OCI-LY7 (cell line): ENCODE results near the gene TKT.

Experiments
- EZH2phosphoT487 ChIP-seq: fragments of 200-600 bp; sonication (generic); IDR thresholded peaks from 2 replicates; pipeline ENCODE4 v1.6.1; 2018; ENCODE audit warnings: low read depth, borderline replicate concordance, mild to moderate bottlenecking, mixed run types, antibody characterized with exemption, low read length, moderate library complexity, mixed read lengths
- TF ChIP-seq, protein P1 (sequence below): fragments of 200-600 bp; sonication (generic); conservative IDR thresholded peaks from 2 replicates; pipeline ENCODE4 v1.5.1; 2014; ENCODE audit warnings: mild to moderate bottlenecking, antibody characterized with exemption, low read length, moderate library complexity, mixed read lengths

GRCh38 chr3:53235545-53235944 is 20.3 kb downstream of the TKT start:
- no peak for TF ChIP-seq EZH2phosphoT487
- TF ChIP-seq, protein P1, sequence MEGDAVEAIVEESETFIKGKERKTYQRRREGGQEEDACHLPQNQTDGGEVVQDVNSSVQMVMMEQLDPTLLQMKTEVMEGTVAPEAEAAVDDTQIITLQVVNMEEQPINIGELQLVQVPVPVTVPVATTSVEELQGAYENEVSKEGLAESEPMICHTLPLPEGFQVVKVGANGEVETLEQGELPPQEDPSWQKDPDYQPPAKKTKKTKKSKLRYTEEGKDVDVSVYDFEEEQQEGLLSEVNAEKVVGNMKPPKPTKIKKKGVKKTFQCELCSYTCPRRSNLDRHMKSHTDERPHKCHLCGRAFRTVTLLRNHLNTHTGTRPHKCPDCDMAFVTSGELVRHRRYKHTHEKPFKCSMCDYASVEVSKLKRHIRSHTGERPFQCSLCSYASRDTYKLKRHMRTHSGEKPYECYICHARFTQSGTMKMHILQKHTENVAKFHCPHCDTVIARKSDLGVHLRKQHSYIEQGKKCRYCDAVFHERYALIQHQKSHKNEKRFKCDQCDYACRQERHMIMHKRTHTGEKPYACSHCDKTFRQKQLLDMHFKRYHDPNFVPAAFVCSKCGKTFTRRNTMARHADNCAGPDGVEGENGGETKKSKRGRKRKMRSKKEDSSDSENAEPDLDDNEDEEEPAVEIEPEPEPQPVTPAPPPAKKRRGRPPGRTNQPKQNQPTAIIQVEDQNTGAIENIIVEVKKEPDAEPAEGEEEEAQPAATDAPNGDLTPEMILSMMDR: no peak
